ENCODE data around the gene ILF2.

- TF ChIP-seq CTCF (IDR thresholded peaks at IDR 0.05) (no peak), POLR2AphosphoS5 (IDR thresholded peaks at IDR 0.05) (no peak)
Measured at GRCh38 chr1:153631047-153632022, 39.5 kb downstream of the ILF2 start.

Data from gastroesophageal sphincter (tissue), 3 donors.